ENCODE results near the gene TOB1.

Gene TOB1

GRCh38 chr17:50833510-50834428 is 32.4 kb downstream of the TOB1 start:
- no peak overlapping the region for H3K4me3 ChIP-seq
- no peaks in the 10 kb centered on the region for H3K36me3 ChIP-seq
- TF ChIP-seq, protein P1, sequence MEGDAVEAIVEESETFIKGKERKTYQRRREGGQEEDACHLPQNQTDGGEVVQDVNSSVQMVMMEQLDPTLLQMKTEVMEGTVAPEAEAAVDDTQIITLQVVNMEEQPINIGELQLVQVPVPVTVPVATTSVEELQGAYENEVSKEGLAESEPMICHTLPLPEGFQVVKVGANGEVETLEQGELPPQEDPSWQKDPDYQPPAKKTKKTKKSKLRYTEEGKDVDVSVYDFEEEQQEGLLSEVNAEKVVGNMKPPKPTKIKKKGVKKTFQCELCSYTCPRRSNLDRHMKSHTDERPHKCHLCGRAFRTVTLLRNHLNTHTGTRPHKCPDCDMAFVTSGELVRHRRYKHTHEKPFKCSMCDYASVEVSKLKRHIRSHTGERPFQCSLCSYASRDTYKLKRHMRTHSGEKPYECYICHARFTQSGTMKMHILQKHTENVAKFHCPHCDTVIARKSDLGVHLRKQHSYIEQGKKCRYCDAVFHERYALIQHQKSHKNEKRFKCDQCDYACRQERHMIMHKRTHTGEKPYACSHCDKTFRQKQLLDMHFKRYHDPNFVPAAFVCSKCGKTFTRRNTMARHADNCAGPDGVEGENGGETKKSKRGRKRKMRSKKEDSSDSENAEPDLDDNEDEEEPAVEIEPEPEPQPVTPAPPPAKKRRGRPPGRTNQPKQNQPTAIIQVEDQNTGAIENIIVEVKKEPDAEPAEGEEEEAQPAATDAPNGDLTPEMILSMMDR (IDR thresholded peaks at IDR 0.05): no peak
- H3K4me1 ChIP-seq: peaks cover 0 to 34% (median 15%) of the 10 kb centered on the region in 4 donors
- no peak overlapping the region for H3K27ac ChIP-seq
- peaks cover 0 to 11% of the 10 kb centered on the region in 2 donors for H3K27me3 ChIP-seq
- intact Hi-C loops (cut with DNase I; ENCODE audit: low total_unique reads): no loop called here
- no peaks in the 10 kb centered on the region for H3K9me3 ChIP-seq
- peak in 1 of 2 donors; percentile 60 for DNase-seq

DNA sequence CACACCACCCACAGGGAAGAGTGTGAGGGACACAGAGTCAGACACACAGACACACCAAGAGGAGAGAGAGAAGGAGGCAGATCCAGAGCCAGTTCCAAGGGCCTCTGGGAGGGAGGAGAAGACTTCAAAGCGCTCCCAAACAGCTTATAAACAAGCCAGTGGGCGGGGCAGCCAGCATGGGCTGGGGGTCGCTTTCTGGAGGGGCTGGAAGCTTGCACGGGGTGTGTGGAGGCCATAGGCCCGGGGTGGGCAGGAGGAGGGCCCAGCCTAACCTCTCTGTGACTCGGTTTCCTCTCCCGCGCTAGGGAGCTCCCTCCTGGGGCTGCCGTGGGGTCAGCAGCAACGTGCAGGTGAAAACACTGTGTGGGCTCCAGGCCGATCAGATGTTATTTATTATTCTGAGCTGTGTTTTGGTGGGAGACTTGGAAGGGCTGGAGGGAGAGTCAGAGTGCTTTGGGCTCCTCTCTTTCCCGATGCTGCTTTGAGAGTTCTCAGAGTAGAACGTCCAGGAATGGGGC is 33.2 kb downstream of the TOB1 start:
- no peaks in the 10 kb centered on the region for H3K36me3 ChIP-seq
- no peaks in the 10 kb centered on the region for H3K9me3 ChIP-seq
- TF ChIP-seq, protein P1 (IDR thresholded peaks at IDR 0.05): no peak
- H3K27me3 ChIP-seq: peaks cover 0 to 11% of the 10 kb centered on the region in 2 donors
- H3K27ac ChIP-seq: no peak overlapping the region
- H3K4me1 ChIP-seq: peaks cover 0 to 35% (median 15%) of the 10 kb centered on the region in 4 donors
- DNase-seq: peak in 1 of 2 donors; percentile 50
- intact Hi-C loops (cut with DNase I; ENCODE audit: low total_unique reads): no loop called here
- no peak overlapping the region for H3K4me3 ChIP-seq

GRCh38 chr17:50832267-50832863 is 33.8 kb downstream of the TOB1 start:
- no peaks in the 10 kb centered on the region for H3K9me3 ChIP-seq
- DNase-seq: peak in 1 of 2 donors; percentile 31
- intact Hi-C loops (cut with DNase I; ENCODE audit: low total_unique reads): no loop called here
- TF ChIP-seq, protein P1 (IDR thresholded peaks at IDR 0.05): no peak
- no peak overlapping the region for H3K4me3 ChIP-seq
- H3K36me3 ChIP-seq: no peaks in the 10 kb centered on the region
- no peak overlapping the region for H3K27ac ChIP-seq
- H3K27me3 ChIP-seq: peaks cover 0 to 11% of the 10 kb centered on the region in 2 donors
- peaks cover 0 to 35% (median 15%) of the 10 kb centered on the region in 4 donors for H3K4me1 ChIP-seq

- H3K4me3 ChIP-seq: no peak overlapping the region
- intact Hi-C loops (cut with DNase I; ENCODE audit: low total_unique reads): no loop called here
- H3K9me3 ChIP-seq: no peaks in the 10 kb centered on the region
- TF ChIP-seq, protein P1 (IDR thresholded peaks at IDR 0.05): no peak
- peaks cover 0 to 35% (median 15%) of the 10 kb centered on the region in 4 donors for H3K4me1 ChIP-seq
- H3K27me3 ChIP-seq: peaks cover 0 to 11% of the 10 kb centered on the region in 2 donors
- no peak overlapping the region for H3K27ac ChIP-seq
- no peak for DNase-seq
- H3K36me3 ChIP-seq: no peaks in the 10 kb centered on the region
Observed at GRCh38 chr17:50831471-50831928, 34.7 kb downstream of the TOB1 start.

DNA sequence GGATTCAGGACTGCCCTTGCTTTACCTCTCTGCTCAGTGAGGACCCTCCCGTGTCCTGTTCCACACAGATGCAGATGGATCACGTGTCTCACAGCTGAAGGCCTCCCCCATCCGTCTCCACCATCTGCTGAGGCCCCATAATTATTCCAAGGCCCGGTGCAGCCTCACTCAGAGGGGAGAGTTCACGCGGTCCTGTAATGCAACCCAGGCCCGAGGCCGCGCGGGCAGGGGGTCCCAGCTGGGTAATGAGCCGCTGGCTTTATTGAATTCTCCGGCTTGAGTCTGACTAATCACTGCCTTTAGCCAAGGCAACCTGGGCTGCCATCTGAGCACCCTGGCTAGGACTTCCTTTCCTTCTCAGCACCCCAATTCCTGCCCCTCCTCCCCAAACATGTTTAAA is 35.2 kb downstream of the TOB1 start:
- no peak overlapping the region for H3K4me3 ChIP-seq
- intact Hi-C loops (cut with DNase I; ENCODE audit: low total_unique reads): no loop called here
- peaks cover 0 to 10% of the 10 kb centered on the region in 2 donors for H3K27me3 ChIP-seq
- DNase-seq: no peak
- no peaks in the 10 kb centered on the region for H3K36me3 ChIP-seq
- H3K4me1 ChIP-seq: peaks cover 0 to 35% (median 15%) of the 10 kb centered on the region in 4 donors
- no peak overlapping the region for H3K27ac ChIP-seq
- TF ChIP-seq, protein P1 (IDR thresholded peaks at IDR 0.05): no peak
- H3K9me3 ChIP-seq: no peaks in the 10 kb centered on the region
